Measurements from ENCODE around the gene SYNGR3. TPM values are rescaled to one million over a fixed set of nuclear protein-coding genes. Genes with fewer than 3 reads are reported as not detected.
A peak's percentile ranks its signal among the peaks of the same experiment; 100 is the strongest.
"Not testable (repeated sequence)": the region's sequence is repeated elsewhere in the genome, so short reads cannot be mapped to it uniquely, and the experiment has no call there.

SYNGR3 gene
- total RNA-seq, 4 donors from 2014 or later = 0.38 to 1.0 (median 1.0) TPM; not detected in 1

- Histone ChIP-seq H3K27ac (peak overlapping the region; percentile 79 to 98 (median 96)), H3K36me3 (peaks cover 0 to 11% (median 0%) of the 10 kb centered on the region in 3 donors), H3K27me3 (no peaks in the 10 kb centered on the region), H3K4me1 (peaks cover 44 to 66% (median 54%) of the 10 kb centered on the region in 3 donors), H3K9me3 (no peaks in the 10 kb centered on the region), H3K4me3 (peak overlapping the region; percentile 58 to 98 (median 86))
- intact Hi-C loops (cut with DNase I) = no loop called here
- no peak for TF ChIP-seq CTCF (IDR thresholded peaks at IDR 0.05)
- 4 to 5% methylated on average over 5 to 13 of the region's 23 CpGs for WGBS, 2 donors
- no peak for DNase-seq
Observed at GRCh38 chr16:2008631-2009163, 18.9 kb downstream of the SYNGR3 start.

- Histone ChIP-seq H3K9me3 (no peaks in the 10 kb centered on the region), H3K27me3 (no peaks in the 10 kb centered on the region), H3K27ac (peak overlapping the region; percentile 79 to 98 (median 96)), H3K4me1 (peaks cover 40 to 60% (median 49%) of the 10 kb centered on the region in 3 donors), H3K4me3 (peak overlapping the region; percentile 58 to 98 (median 86)), H3K36me3 (peaks cover 0 to 11% (median 0%) of the 10 kb centered on the region in 3 donors)
- WGBS, 2 donors = no CpG with 5 or more reads among the region's 55 CpGs
- intact Hi-C loops (cut with DNase I) = no loop called here
- TF ChIP-seq POLR2A (IDR thresholded peaks at IDR 0.05) (no peak), CTCF (IDR thresholded peaks at IDR 0.05) (no peak)
- no peak for DNase-seq
Observed at GRCh38 chr16:2009164-2009711, 19.5 kb downstream of the SYNGR3 start.

GRCh38 chr16:2009791-2010510, 20.2 kb downstream of the SYNGR3 start, which contains the start of gene ZNF598:
TSS of gene ZNF598 (minus strand) at chr16:2009821.
- peak within 1 kb of the TSS; percentile 58 to 98 (median 86) for H3K4me3 ChIP-seq
- DNase-seq = no peak
- H3K27me3 ChIP-seq = no peaks in the 10 kb centered on the region
- TF ChIP-seq POLR2A (IDR thresholded peaks at IDR 0.05) (peak in 3 of 4 donors; percentile 81 to 97 (median 91)), CTCF (IDR thresholded peaks at IDR 0.05) (peak in 1 of 6 experiments; percentile 6)
- H3K36me3 ChIP-seq = peaks cover 0 to 4% (median 0%) of the 10 kb centered on the region in 3 donors
- peak within 1 kb of the TSS; percentile 94 to 98 (median 96) for H3K27ac ChIP-seq
- 1 to 2% methylated on average over 9 to 16 of the region's 52 CpGs for WGBS, 2 donors
- no peaks in the 10 kb centered on the region for H3K9me3 ChIP-seq
- peaks cover 33 to 58% (median 44%) of the 10 kb centered on the region in 3 donors for H3K4me1 ChIP-seq
- intact Hi-C loops (cut with DNase I) = no loop called here

- H3K9me3 ChIP-seq; H3K36me3 ChIP-seq; DNase-seq; H3K27me3 ChIP-seq; H3K27ac ChIP-seq; H3K4me3 ChIP-seq; intact Hi-C loops (cut with DNase I): not testable (repeated sequence)
- WGBS, 2 donors = 78 to 82% methylated on average over 6 to 9 of the region's 9 CpGs
- peaks cover 33 to 52% (median 35%) of the 10 kb centered on the region in 3 donors for H3K4me1 ChIP-seq
Observed at GRCh38 chr16:2011726-2012125, 22.0 kb downstream of the SYNGR3 start.

GRCh38 chr16:2013527-2013926, 23.8 kb downstream of the SYNGR3 start:
- Histone ChIP-seq H3K27ac (no peak overlapping the region), H3K36me3 (no peaks in the 10 kb centered on the region), H3K4me1 (peaks cover 15 to 34% (median 17%) of the 10 kb centered on the region in 3 donors), H3K27me3 (peaks cover 0 to 19% (median 0%) of the 10 kb centered on the region in 4 donors), H3K9me3 (no peaks in the 10 kb centered on the region), H3K4me3 (no peak overlapping the region)
- no peak for TF ChIP-seq CTCF (IDR thresholded peaks at IDR 0.05)
- TF ChIP-seq POLR2A (IDR thresholded peaks at IDR 0.05) = no peak
- intact Hi-C loops (cut with DNase I) = no loop called here
- WGBS, 2 donors = 77 to 83% methylated on average over 6 to 14 of the region's 15 CpGs
- no peak for DNase-seq

Measured in esophagus squamous epithelium (tissue), 5 donors.